Measurements from ENCODE around the gene TFDP1. TPM values are rescaled to one million over a fixed set of nuclear protein-coding genes. Genes with fewer than 3 reads are reported as not detected.
"Not testable (repeated sequence)": the region's sequence is repeated elsewhere in the genome, so short reads cannot be mapped to it uniquely, and the experiment has no call there.

The TFDP1 gene
- total and polyA plus RNA-seq, 10 donors = 21.7 to 91.7 (median 51.7) TPM

- peaks cover 0 to 73% (median 13%) of the 10 kb centered on the region in 6 donors for H3K36me3 ChIP-seq
- H3K4me1 ChIP-seq = peaks cover 0 to 17% (median under 1%) of the 10 kb centered on the region in 6 donors
- TF ChIP-seq CTCF (IDR thresholded peaks at IDR 0.05 in 8 of 11, conservative IDR thresholded peaks at IDR 0.05 in 3 of 11) (no peak), POLR2A (IDR thresholded peaks at IDR 0.05) (no peak), POLR2AphosphoS5 (IDR thresholded peaks at IDR 0.05) (no peak)
- H3K9me3 ChIP-seq = no peaks in the 10 kb centered on the region
- H3K27ac ChIP-seq = no peak overlapping the region
- no peak overlapping the region for H3K4me3 ChIP-seq
- no peaks in the 10 kb centered on the region for H3K27me3 ChIP-seq (replicated peaks in 1 of 7)
- DNase-seq = peak; percentile 59
- 95 to 98% (median 95%) methylated on average over 15 of the region's 15 CpGs for WGBS, 5 donors
- intact Hi-C loops (cut with DNase I; ENCODE audit: low total_unique reads) = no loop called here
Measured at GRCh38 chr13:113621046-113621445, 36.5 kb downstream of the TFDP1 start.

DNA sequence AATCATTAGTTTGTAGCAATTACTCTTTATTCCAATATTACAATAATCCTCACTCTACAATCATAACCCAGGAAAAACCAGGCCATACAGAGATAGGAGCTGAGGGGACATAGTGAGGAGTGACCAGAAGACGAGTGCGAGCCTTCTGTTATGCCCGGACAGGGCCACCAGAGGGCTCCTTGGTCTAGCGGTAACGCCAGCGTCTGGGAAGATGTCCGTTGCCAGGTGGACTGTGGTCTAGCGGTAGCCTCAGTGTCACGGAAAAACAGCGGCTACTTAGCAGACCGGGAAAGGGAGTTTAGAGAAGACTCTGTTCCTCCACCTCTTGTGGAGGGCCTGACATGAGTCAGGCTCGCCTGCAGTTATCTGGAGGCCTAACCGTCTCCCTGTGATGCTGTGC, 36.9 kb downstream of the TFDP1 start:
- H3K9me3 ChIP-seq; H3K27me3 ChIP-seq (replicated peaks in 1 of 7); H3K4me3 ChIP-seq; intact Hi-C loops (cut with DNase I; ENCODE audit: low total_unique reads); H3K27ac ChIP-seq: not testable (repeated sequence)
- Histone ChIP-seq H3K4me1 (peaks cover 0 to 12% (median 2%) of the 10 kb centered on the region in 6 donors), H3K36me3 (peaks cover 0 to 72% (median 13%) of the 10 kb centered on the region in 6 donors)
- 70 to 93% (median 84%) methylated on average over 12 to 13 of the region's 13 CpGs for WGBS, 5 donors
- peak; percentile 65 for DNase-seq
- peak in 7 of 11 experiments; percentile 27 to 54 (median 47) for TF ChIP-seq CTCF (IDR thresholded peaks at IDR 0.05 in 8 of 11, conservative IDR thresholded peaks at IDR 0.05 in 3 of 11)

DNA sequence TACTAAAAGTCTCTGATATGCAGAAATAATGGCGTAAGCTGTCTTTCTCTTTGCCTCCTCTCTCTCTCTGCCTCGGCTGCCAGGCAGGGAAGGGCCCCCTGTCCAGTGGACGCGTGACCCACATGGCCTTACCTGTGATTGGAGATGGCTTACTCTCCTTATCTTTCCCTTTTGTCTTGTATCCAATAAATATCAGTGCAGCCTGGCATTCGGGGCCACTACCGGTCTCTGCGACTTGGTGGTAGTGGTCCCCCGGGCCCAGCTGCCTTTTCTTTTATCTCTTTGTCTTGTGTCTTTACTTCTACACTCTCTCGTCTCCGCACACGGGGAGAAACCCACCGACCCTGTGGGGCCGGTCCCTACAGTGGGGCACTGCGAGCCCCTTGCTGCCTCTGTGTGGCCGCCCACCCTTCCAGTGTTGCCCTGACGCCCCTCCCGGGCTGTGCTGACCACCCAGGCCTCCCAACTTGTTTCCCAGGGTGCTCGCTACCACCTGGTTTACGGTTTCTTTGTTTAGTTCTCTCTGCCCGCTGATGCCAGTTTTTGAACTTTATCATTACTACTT, 37.5 kb downstream of the TFDP1 start:
- H3K4me1 ChIP-seq; H3K27me3 ChIP-seq (replicated peaks in 1 of 7); H3K27ac ChIP-seq; intact Hi-C loops (cut with DNase I; ENCODE audit: low total_unique reads); H3K4me3 ChIP-seq; H3K9me3 ChIP-seq: not testable (repeated sequence)
- peak; percentile 51 for DNase-seq
- peaks cover 0 to 72% (median 14%) of the 10 kb centered on the region in 6 donors for H3K36me3 ChIP-seq
- WGBS, 5 donors = 94 to 98% (median 96%) methylated on average over 20 of the region's 20 CpGs

DNA sequence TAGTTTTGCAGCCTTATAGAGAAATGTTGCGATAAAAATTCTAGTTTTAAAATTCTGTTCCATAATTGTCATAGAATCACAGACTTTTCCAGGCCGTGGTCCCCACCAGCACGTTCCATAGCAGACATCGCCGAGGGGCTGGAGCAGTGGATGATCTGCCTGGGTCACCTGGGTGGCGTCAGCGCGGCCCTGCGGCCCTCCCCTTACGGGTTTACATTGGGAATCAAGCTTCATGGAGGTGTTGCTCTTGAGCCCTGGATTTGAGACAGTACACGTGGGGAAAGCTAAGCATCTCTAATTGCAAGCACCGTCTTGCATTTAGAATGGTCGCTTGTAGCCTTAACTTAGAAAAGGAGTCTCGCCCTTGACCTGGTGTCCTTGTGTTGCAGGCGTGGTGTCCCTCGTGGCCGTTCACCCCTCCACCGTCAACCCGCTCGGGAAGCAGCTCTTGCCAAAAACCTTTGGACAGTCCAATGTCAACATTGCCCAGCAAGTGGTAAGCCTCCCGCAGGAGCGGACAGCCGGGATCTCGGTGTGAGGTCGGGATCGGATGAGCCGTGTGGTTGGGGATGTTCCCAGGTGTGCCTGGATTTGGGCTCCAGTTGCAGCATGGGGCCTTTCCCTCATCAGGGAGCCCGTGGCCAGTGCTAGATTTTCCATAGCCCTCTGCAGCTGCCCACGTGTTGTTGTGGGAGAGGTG, 38.4 kb downstream of the TFDP1 start:
- TF ChIP-seq POLR2AphosphoS5 (IDR thresholded peaks at IDR 0.05) (no peak), CTCF (IDR thresholded peaks at IDR 0.05 in 8 of 11, conservative IDR thresholded peaks at IDR 0.05 in 3 of 11) (no peak), POLR2A (IDR thresholded peaks at IDR 0.05) (no peak)
- Histone ChIP-seq H3K9me3 (no peaks in the 10 kb centered on the region), H3K36me3 (peaks cover 0 to 76% (median 16%) of the 10 kb centered on the region in 6 donors), H3K4me3 (no peak overlapping the region), H3K27ac (no peak overlapping the region), H3K27me3 (replicated peaks in 1 of 7) (no peaks in the 10 kb centered on the region), H3K4me1 (peaks cover 0 to 13% (median 0%) of the 10 kb centered on the region in 6 donors)
- 90 to 94% (median 91%) methylated on average over 28 to 29 of the region's 29 CpGs for WGBS, 5 donors
- intact Hi-C loops (cut with DNase I; ENCODE audit: low total_unique reads) = no loop called here
- DNase-seq = peak; percentile 61

All from spleen (tissue), 11 donors.